Astrocyte (in vitro differentiated cells and primary cell): ENCODE results near the gene ATF7. TPM values are rescaled to one million over a fixed set of nuclear protein-coding genes. Genes with fewer than 3 reads are reported as not detected.

Experiments used
- DNase-seq: peaks from one replicate; pipeline ENCODE4 v3.0.0-alpha.2; 2010; ENCODE audit warnings: low read depth
- FAIRE-seq: peaks from 2 replicates; lab custom pipeline; 2011; peaks lifted over from hg19 to GRCh38; lab: Jason Lieb, UNC
- H2AFZ ChIP-seq: 2 replicates; pipeline ENCODE4 v1.6.0; 2012; ENCODE audit warnings: low read depth, low read length, inconsistent platforms
- H3K27ac ChIP-seq: 2 replicates; pipeline ENCODE4 v1.5.1; 2011; ENCODE audit warnings: low read depth, low read length, inconsistent platforms
- H3K27me3 ChIP-seq: 2 replicates; pipeline ENCODE4 v1.6.0; 2011; ENCODE audit warnings: low read length, inconsistent platforms; ENCODE audit not compliant: insufficient read depth
- H3K36me3 ChIP-seq: 2 replicates; pipeline ENCODE4 v1.5.1; 2011; ENCODE audit warnings: low read length, inconsistent platforms; ENCODE audit not compliant: insufficient read depth
- H3K4me1 ChIP-seq: 2 replicates; pipeline ENCODE4 v1.5.1; 2011; ENCODE audit warnings: low read length, inconsistent platforms; ENCODE audit not compliant: insufficient read depth
- H3K4me2 ChIP-seq: 2 replicates; pipeline ENCODE4 v1.6.0; 2012; ENCODE audit warnings: low read length, inconsistent platforms
- H3K4me3 ChIP-seq: 2 replicates; pipeline ENCODE4 v1.5.1; 2011; ENCODE audit warnings: low read depth, mild to moderate bottlenecking, low read length, inconsistent platforms; ENCODE audit not compliant: insufficient read depth
- H3K79me2 ChIP-seq: 2 replicates; pipeline ENCODE4 v1.6.0; 2012; ENCODE audit warnings: mild to moderate bottlenecking, low read length, inconsistent platforms; ENCODE audit not compliant: insufficient read depth
- H3K9ac ChIP-seq: 2 replicates; pipeline ENCODE4 v1.6.0; 2012; ENCODE audit warnings: mild to moderate bottlenecking, low read length, inconsistent platforms
- H3K9me3 ChIP-seq: 2 replicates; pipeline ENCODE4 v1.5.1; 2012; ENCODE audit warnings: low read depth, mild to moderate bottlenecking, low read length, inconsistent platforms; ENCODE audit not compliant: insufficient read depth
- H4K20me1 ChIP-seq: 2 replicates; pipeline ENCODE4 v1.6.0; 2012; ENCODE audit warnings: low read length, inconsistent platforms; ENCODE audit not compliant: insufficient read depth
- H3K27ac Mint-ChIP-seq: one replicate; pipeline ENCODE4 v1.8.0; 2021; ENCODE audit warnings: mild to moderate bottlenecking, mixed read lengths; ENCODE audit not compliant: unreplicated experiment
- H3K27me3 Mint-ChIP-seq: one replicate; pipeline ENCODE4 v1.8.0; 2021; ENCODE audit warnings: low read depth, mixed read lengths; ENCODE audit not compliant: unreplicated experiment
- H3K36me3 Mint-ChIP-seq: one replicate; pipeline ENCODE4 v1.8.0; 2021; ENCODE audit warnings: low read depth, mixed read lengths; ENCODE audit not compliant: unreplicated experiment
- H3K4me1 Mint-ChIP-seq: one replicate; pipeline ENCODE4 v1.8.0; 2021; ENCODE audit warnings: low read depth, mixed read lengths; ENCODE audit not compliant: unreplicated experiment
- H3K4me3 Mint-ChIP-seq: one replicate; pipeline ENCODE4 v1.8.0; 2021; ENCODE audit warnings: mild to moderate bottlenecking, moderate library complexity, mixed read lengths; ENCODE audit not compliant: unreplicated experiment
- H3K9me3 Mint-ChIP-seq: one replicate; pipeline ENCODE4 v1.8.0; 2021; ENCODE audit warnings: mild to moderate bottlenecking, mixed read lengths; ENCODE audit not compliant: unreplicated experiment
- EZH2 ChIP-seq: IDR thresholded peaks from 2 replicates; pipeline ENCODE4 v1.6.1; 2012; ENCODE audit warnings: mild to moderate bottlenecking, low read length, inconsistent platforms; ENCODE audit not compliant: insufficient read depth
- total RNA-seq: library from RNA; stranded (reverse); gene quantifications from 2 replicates; pipeline ENCODE4 v1.2.1, GENCODE V29; 2021
- TF ChIP-seq, protein P1 (sequence below): IDR thresholded peaks from 2 replicates; pipeline ENCODE4 v1.5.1; 2011; ENCODE audit warnings: low read depth, mild to moderate bottlenecking, inconsistent platforms, low read length, moderate library complexity; ENCODE audit not compliant: insufficient read depth

The ATF7 gene
- total RNA-seq, 1 donor from 2014 or later = 38.3 TPM

DNA sequence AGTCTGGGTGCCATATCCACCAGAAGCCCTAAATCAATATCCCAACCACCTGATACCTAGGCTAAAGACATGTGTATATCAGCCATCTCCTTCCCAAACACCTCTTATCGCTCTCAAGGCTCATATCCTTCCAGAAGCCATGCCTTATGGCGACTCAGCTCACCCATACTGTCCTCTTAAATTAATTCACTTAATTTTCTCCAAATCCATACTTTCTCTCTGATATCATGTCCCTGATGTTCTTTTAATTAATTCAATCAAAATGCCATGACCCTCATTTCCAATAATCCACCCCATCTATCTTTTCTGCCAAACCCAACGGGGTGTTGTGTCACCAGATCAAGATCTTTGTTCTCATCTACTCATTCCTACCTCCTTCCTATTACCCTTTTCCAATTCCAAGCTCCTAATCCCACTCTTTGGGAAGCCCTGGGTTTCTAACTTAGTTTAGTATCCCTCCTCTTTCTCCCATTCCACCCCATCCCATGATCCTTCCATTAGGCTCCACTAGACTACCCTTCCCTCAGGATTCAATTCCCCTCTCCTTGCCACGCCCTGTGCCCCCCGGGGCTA is 723 bp downstream of the ATF7 start:
- Histone ChIP-seq H3K9ac (peak overlapping the region; percentile 97), H3K27ac (peak overlapping the region; percentile 98), H3K4me1 (peaks cover 15% of the 10 kb centered on the region), H3K79me2 (peaks cover 53% of the 10 kb centered on the region), H3K4me3 (peak overlapping the region; percentile 81), H3K4me2 (peak overlapping the region; percentile 86), H3K9me3 (no peaks in the 10 kb centered on the region), H3K36me3 (no peaks in the 10 kb centered on the region), H4K20me1 (peaks cover 17% of the 10 kb centered on the region), H3K27me3 (no peaks in the 10 kb centered on the region), H2AFZ (peak overlapping the region; percentile 14)
- TF ChIP-seq, protein P1, sequence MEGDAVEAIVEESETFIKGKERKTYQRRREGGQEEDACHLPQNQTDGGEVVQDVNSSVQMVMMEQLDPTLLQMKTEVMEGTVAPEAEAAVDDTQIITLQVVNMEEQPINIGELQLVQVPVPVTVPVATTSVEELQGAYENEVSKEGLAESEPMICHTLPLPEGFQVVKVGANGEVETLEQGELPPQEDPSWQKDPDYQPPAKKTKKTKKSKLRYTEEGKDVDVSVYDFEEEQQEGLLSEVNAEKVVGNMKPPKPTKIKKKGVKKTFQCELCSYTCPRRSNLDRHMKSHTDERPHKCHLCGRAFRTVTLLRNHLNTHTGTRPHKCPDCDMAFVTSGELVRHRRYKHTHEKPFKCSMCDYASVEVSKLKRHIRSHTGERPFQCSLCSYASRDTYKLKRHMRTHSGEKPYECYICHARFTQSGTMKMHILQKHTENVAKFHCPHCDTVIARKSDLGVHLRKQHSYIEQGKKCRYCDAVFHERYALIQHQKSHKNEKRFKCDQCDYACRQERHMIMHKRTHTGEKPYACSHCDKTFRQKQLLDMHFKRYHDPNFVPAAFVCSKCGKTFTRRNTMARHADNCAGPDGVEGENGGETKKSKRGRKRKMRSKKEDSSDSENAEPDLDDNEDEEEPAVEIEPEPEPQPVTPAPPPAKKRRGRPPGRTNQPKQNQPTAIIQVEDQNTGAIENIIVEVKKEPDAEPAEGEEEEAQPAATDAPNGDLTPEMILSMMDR = no peak
- TF ChIP-seq EZH2 = no peak
- Mint-ChIP-seq H3K4me1 (peaks cover 13% of the 10 kb centered on the region), H3K27me3 (no peaks in the 10 kb centered on the region), H3K9me3 (peaks cover 3% of the 10 kb centered on the region), H3K36me3 (peaks cover 2% of the 10 kb centered on the region), H3K4me3 (peak overlapping the region; percentile 98), H3K27ac (peak overlapping the region; percentile 99)
- DNase-seq (no peak), FAIRE-seq (no peak)

DNA sequence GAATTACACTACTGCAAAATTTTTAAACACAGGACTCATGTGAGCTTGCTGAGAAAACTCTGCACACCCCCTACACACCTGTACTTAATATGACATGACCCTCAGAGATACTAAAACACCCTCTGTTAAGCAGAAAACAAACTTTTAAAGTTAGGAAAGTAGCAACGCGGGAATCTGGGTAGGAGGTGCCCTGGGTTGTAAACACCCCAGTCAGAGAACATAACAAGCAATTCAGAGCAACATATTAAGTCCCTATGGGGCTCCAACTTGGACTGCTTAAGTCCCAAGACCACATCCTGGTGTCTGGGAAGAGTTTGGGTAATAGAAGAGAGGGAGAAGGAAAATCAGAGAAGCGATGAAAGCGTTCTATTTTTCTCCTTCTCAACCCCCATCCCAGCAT is 1.2 kb downstream of the ATF7 start:
- DNase-seq = no peak
- Histone ChIP-seq H3K4me3 (peak overlapping the region; percentile 81), H3K9me3 (no peaks in the 10 kb centered on the region), H3K9ac (peak overlapping the region; percentile 97), H3K4me1 (peaks cover 15% of the 10 kb centered on the region), H3K79me2 (peaks cover 56% of the 10 kb centered on the region), H3K27ac (peak overlapping the region; percentile 98), H2AFZ (no peak overlapping the region), H3K27me3 (no peaks in the 10 kb centered on the region), H4K20me1 (peaks cover 17% of the 10 kb centered on the region), H3K36me3 (no peaks in the 10 kb centered on the region), H3K4me2 (peak overlapping the region; percentile 86)
- H3K4me3 Mint-ChIP-seq = peak overlapping the region; percentile 98
- H3K27ac Mint-ChIP-seq = peak overlapping the region; percentile 99
- H3K9me3 Mint-ChIP-seq = peaks cover 3% of the 10 kb centered on the region
- TF ChIP-seq, protein P1 = no peak
- no peak for TF ChIP-seq EZH2
- no peaks in the 10 kb centered on the region for H3K27me3 Mint-ChIP-seq
- FAIRE-seq = no peak
- peaks cover 13% of the 10 kb centered on the region for H3K4me1 Mint-ChIP-seq
- H3K36me3 Mint-ChIP-seq = peaks cover 2% of the 10 kb centered on the region

DNA sequence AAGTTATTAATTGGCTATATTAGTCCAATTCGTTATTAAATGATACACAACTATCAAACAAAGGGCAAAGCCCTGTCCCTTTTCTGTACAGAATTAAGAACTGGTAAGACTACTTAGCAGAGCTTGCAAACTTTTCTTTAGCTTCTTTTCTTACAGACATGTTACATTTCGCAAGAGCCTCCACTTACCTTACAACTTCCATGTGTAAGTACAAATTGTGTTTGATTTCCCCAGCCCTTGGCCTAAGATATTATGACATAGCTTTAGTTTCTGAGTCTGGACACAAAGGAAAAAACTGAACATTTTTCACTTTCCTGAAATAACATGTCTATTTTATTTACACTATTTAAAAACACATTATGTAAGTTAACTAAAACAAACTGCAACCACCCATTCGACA is 1.7 kb downstream of the ATF7 start:
- peak overlapping the region; percentile 97 for H3K9ac ChIP-seq
- peak overlapping the region; percentile 98 for H3K4me3 Mint-ChIP-seq

More for the DNA sequence above, 1.7 kb downstream of the ATF7 start:
- no peak for DNase-seq
- TF ChIP-seq, protein P1 = no peak
- TF ChIP-seq EZH2 = no peak
- no peak overlapping the region for H2AFZ ChIP-seq
- peak overlapping the region; percentile 86 for H3K4me2 ChIP-seq
- H3K27me3 ChIP-seq = no peaks in the 10 kb centered on the region
- H3K27ac ChIP-seq = no peak overlapping the region
- no peaks in the 10 kb centered on the region for H3K9me3 ChIP-seq
- peaks cover 22% of the 10 kb centered on the region for H4K20me1 ChIP-seq
- H3K4me3 ChIP-seq = peak overlapping the region; percentile 81
- Mint-ChIP-seq H3K27me3 (no peaks in the 10 kb centered on the region), H3K9me3 (no peaks in the 10 kb centered on the region), H3K27ac (peak overlapping the region; percentile 19), H3K36me3 (peaks cover 2% of the 10 kb centered on the region), H3K4me1 (peaks cover 13% of the 10 kb centered on the region)
- no peaks in the 10 kb centered on the region for H3K36me3 ChIP-seq
- no peak for FAIRE-seq
- H3K79me2 ChIP-seq = peaks cover 61% of the 10 kb centered on the region
- peaks cover 15% of the 10 kb centered on the region for H3K4me1 ChIP-seq
